ENCODE results near the gene C12orf56.
"Not testable (repeated sequence)": the region's sequence is repeated elsewhere in the genome, so short reads cannot be mapped to it uniquely, and the experiment has no call there.

C12orf56 gene

GRCh38 chr12:64389154-64389553 is 1.4 kb downstream of the C12orf56 start:
- TF ChIP-seq CTCF (conservative IDR thresholded peaks at IDR 0.05; ENCODE audit: control insufficient read depth, insufficient read depth, low read depth, low read length) = no peak
- no peak overlapping the region for H3K4me3 ChIP-seq (ENCODE audit: control insufficient read depth, low read depth, low read length)
- no peak for DNase-seq (ENCODE audit: low read depth)

GRCh38 chr12:64387197-64387816 is 3.3 kb downstream of the C12orf56 start:
- no peak for DNase-seq (ENCODE audit: low read depth)
- TF ChIP-seq CTCF (conservative IDR thresholded peaks at IDR 0.05; ENCODE audit: control insufficient read depth, insufficient read depth, low read depth, low read length) = no peak
- no peak overlapping the region for H3K4me3 ChIP-seq (ENCODE audit: control insufficient read depth, low read depth, low read length)

GRCh38 chr12:64385468-64385867 is 5.1 kb downstream of the C12orf56 start:
- DNase-seq (ENCODE audit: low read depth) = peak; percentile 80
- TF ChIP-seq CTCF (conservative IDR thresholded peaks at IDR 0.05; ENCODE audit: control insufficient read depth, insufficient read depth, low read depth, low read length) = no peak
- H3K4me3 ChIP-seq (ENCODE audit: control insufficient read depth, low read depth, low read length) = no peak overlapping the region

- no peak for DNase-seq (ENCODE audit: low read depth)
- no peak for TF ChIP-seq CTCF (conservative IDR thresholded peaks at IDR 0.05; ENCODE audit: control insufficient read depth, insufficient read depth, low read depth, low read length)
- no peak overlapping the region for H3K4me3 ChIP-seq (ENCODE audit: control insufficient read depth, low read depth, low read length)
Measured at GRCh38 chr12:64385019-64385418, 5.5 kb downstream of the C12orf56 start.

GRCh38 chr12:64383675-64384074 is 6.9 kb downstream of the C12orf56 start:
- DNase-seq (ENCODE audit: low read depth) = peak; percentile 19
- TF ChIP-seq CTCF (conservative IDR thresholded peaks at IDR 0.05; ENCODE audit: control insufficient read depth, insufficient read depth, low read depth, low read length) = no peak
- no peak overlapping the region for H3K4me3 ChIP-seq (ENCODE audit: control insufficient read depth, low read depth, low read length)

GRCh38 chr12:64362721-64363305 is 27.7 kb downstream of the C12orf56 start:
- no peak for DNase-seq (ENCODE audit: low read depth)
- H3K4me3 ChIP-seq (ENCODE audit: control insufficient read depth, low read depth, low read length) = no peak overlapping the region
- no peak for TF ChIP-seq CTCF (conservative IDR thresholded peaks at IDR 0.05; ENCODE audit: control insufficient read depth, insufficient read depth, low read depth, low read length)

- not testable (repeated sequence) for H3K4me3 ChIP-seq (ENCODE audit: control insufficient read depth, low read depth, low read length); DNase-seq (ENCODE audit: low read depth)
Measured at GRCh38 chr12:64361173-64361572, 29.4 kb downstream of the C12orf56 start.

- not testable (repeated sequence) for H3K4me3 ChIP-seq (ENCODE audit: control insufficient read depth, low read depth, low read length); DNase-seq (ENCODE audit: low read depth)
Measured at GRCh38 chr12:64356209-64356608, 34.3 kb downstream of the C12orf56 start.
